Measurements from ENCODE around the gene CEP85L. TPM values are rescaled to one million over a fixed set of nuclear protein-coding genes. Genes with fewer than 3 reads are reported as not detected.

CEP85L gene
- polyA plus RNA-seq, 1 of the 3 experiments (the other 2 are of a cell fraction) = 1.1 TPM

- ChIA-PET CTCF (no interaction called here), POLR2A (no interaction called here)
- Histone ChIP-seq H3K27me3 (ENCODE audit: insufficient read depth) (no peaks in the 10 kb centered on the region), H3K27ac (ENCODE audit: low read depth in 2 of 2, low read length in 1 of 2) (no peak overlapping the region), H3K4me2 (no peak overlapping the region), H3K4me3 (ENCODE audit: low read depth in 2 of 2, low read length in 1 of 2) (no peak overlapping the region), H3K9me3 (no peaks in the 10 kb centered on the region), H3K36me3 (replicated peaks in 1 of 2; ENCODE audit: control insufficient read depth in 1 of 2, insufficient read depth in 2 of 2, low read length in 1 of 2) (peaks cover 6 to 20% of the 10 kb centered on the region in 2 experiments), H3K4me1 (ENCODE audit: control insufficient read depth in 1 of 2, insufficient read depth in 2 of 2, low read depth in 1 of 2, low read length in 1 of 2) (no peaks in the 10 kb centered on the region), H3K79me2 (ENCODE audit: insufficient read depth) (no peaks in the 10 kb centered on the region), H2AFZ (ENCODE audit: low read depth) (no peak overlapping the region), H3F3A (replicated peaks; ENCODE audit: insufficient read depth) (no peaks in the 10 kb centered on the region), H3K9me2 (no peaks in the 10 kb centered on the region), H3K9ac (no peak overlapping the region), H4K20me1 (ENCODE audit: insufficient read depth) (no peaks in the 10 kb centered on the region)
- no peak for DNase-seq
- 91% methylated on average over 2 of the region's 2 CpGs for WGBS (ENCODE audit: low lambda C conversion rate)
- TF ChIP-seq SIN3A (IDR thresholded peaks at IDR 0.05; ENCODE audit: borderline replicate concordance, low read depth, low read length) (no peak), TAF1 (IDR thresholded peaks at IDR 0.05; ENCODE audit: borderline replicate concordance, low read depth, low read length) (no peak)
These were observed 165.5 kb downstream of the CEP85L start for GRCh38 chr6:118485601-118486550.

- TF ChIP-seq FOSL2 (IDR thresholded peaks at IDR 0.05; ENCODE audit: borderline replicate concordance, low read depth) = no peak
- no peak for TF ChIP-seq USF2 (IDR thresholded peaks at IDR 0.05; ENCODE audit: borderline replicate concordance, low read depth, low read length)
- TF ChIP-seq RXRA (IDR thresholded peaks at IDR 0.05; ENCODE audit: borderline replicate concordance, low read depth) = no peak
- no peak for TF ChIP-seq REST (IDR thresholded peaks at IDR 0.05; ENCODE audit: low read depth, low read length)
- no peak for TF ChIP-seq SIN3A (IDR thresholded peaks at IDR 0.05; ENCODE audit: borderline replicate concordance, low read depth, low read length)
- no peak overlapping the region for H3K9ac ChIP-seq
- no peak for DNase-seq
- ChIA-PET POLR2A (no interaction called here), CTCF (no interaction called here)
- H3F3A ChIP-seq (replicated peaks; ENCODE audit: insufficient read depth) = no peaks in the 10 kb centered on the region
- H3K4me3 ChIP-seq (ENCODE audit: low read depth in 2 of 2, low read length in 1 of 2) = no peak overlapping the region
- no peaks in the 10 kb centered on the region for H3K9me2 ChIP-seq
- no peak overlapping the region for H3K4me2 ChIP-seq
- peaks cover 17% of the 10 kb centered on the region in 2 experiments for H3K36me3 ChIP-seq (replicated peaks in 1 of 2; ENCODE audit: control insufficient read depth in 1 of 2, insufficient read depth in 2 of 2, low read length in 1 of 2)
- H3K4me1 ChIP-seq (ENCODE audit: control insufficient read depth in 1 of 2, insufficient read depth in 2 of 2, low read depth in 1 of 2, low read length in 1 of 2) = no peaks in the 10 kb centered on the region; a peak in 1 of 4 replicates
- 95% methylated on average over 3 of the region's 3 CpGs for WGBS (ENCODE audit: low lambda C conversion rate)
- no peaks in the 10 kb centered on the region for H3K9me3 ChIP-seq
- no peaks in the 10 kb centered on the region for H3K27me3 ChIP-seq (ENCODE audit: insufficient read depth)
- H3K27ac ChIP-seq (ENCODE audit: low read depth in 2 of 2, low read length in 1 of 2) = no peak overlapping the region
- no peaks in the 10 kb centered on the region for H3K79me2 ChIP-seq (ENCODE audit: insufficient read depth)
- H4K20me1 ChIP-seq (ENCODE audit: insufficient read depth) = no peaks in the 10 kb centered on the region
- no peak overlapping the region for H2AFZ ChIP-seq (ENCODE audit: low read depth)
These were observed 174.8 kb downstream of the CEP85L start for GRCh38 chr6:118476551-118476950.

All from SK-N-SH (cell line).